Naive thymus-derived CD4-positive, alpha-beta T cell (primary cell): Measurements from ENCODE around the gene SLC9A4. TPM values are rescaled to one million over a fixed set of nuclear protein-coding genes. Genes with fewer than 3 reads are reported as not detected.
"Not testable (repeated sequence)": the region's sequence is repeated elsewhere in the genome, so short reads cannot be mapped to it uniquely, and the experiment has no call there.

ENCODE experiments used
- ATAC-seq: fragments of 150-1000 bp; cut with Tn5 transposase; 2 replicates; pipeline ENCODE4 v1.10.0; 2021; ENCODE audit warnings: mild to moderate bottlenecking, moderate library complexity
- CTCF ChIA-PET: fragments of 350-600 bp; sonication (Branson Sonifier 250); formaldehyde crosslinking; loops from one replicate; lab custom pipeline; 2021; ENCODE audit warnings: antibody characterized with exemption; lab: Charles Lee
- POLR2A ChIA-PET: fragments of 350-600 bp; sonication (Branson Sonifier 250); formaldehyde crosslinking; loops from one replicate; lab custom pipeline; 2021; ENCODE audit warnings: antibody characterized with exemption, inconsistent platforms; lab: Charles Lee
- DNase-seq, 9 donors: peaks; one replicate each; pipeline versions ENCODE4 v3.0.0 to v3.0.0-alpha.2; 2020 to 2022; ENCODE audit warnings: mixed read lengths in 1 of 9
- H3K27ac ChIP-seq: one replicate; pipeline ENCODE4 v1.7.0; 2013; ENCODE audit warnings: mild to moderate bottlenecking, low read depth, low read length, moderate library complexity
- H3K27me3 ChIP-seq, 2 donors: one replicate each; pipeline ENCODE4 v1.7.0; 2013; ENCODE audit warnings: low read length in 2 of 2, mild to moderate bottlenecking in 2 of 2, moderate library complexity in 2 of 2; ENCODE audit not compliant: control insufficient read depth in 2 of 2, insufficient read depth in 2 of 2
- H3K36me3 ChIP-seq, 3 experiments: 1 replicate in 2 of 3; 2 replicates in 1 of 3; pipeline ENCODE4 v1.7.0; 2013; ENCODE audit warnings: low read length in 3 of 3, mild to moderate bottlenecking in 3 of 3, moderate library complexity in 1 of 3; ENCODE audit not compliant: insufficient read depth in 3 of 3, control insufficient read depth in 2 of 3
- H3K4me1 ChIP-seq, 2 donors: one replicate each; pipeline ENCODE4 v1.7.0; 2013; ENCODE audit warnings: low read length in 2 of 2, mild to moderate bottlenecking in 2 of 2, moderate library complexity in 1 of 2; ENCODE audit not compliant: control insufficient read depth in 2 of 2, insufficient read depth in 2 of 2
- H3K4me3 ChIP-seq: 2 replicates; pipeline ENCODE4 v1.7.0; 2013; ENCODE audit warnings: mild to moderate bottlenecking, low read length
- H3K9me3 ChIP-seq, 3 experiments: 1 replicate in 2 of 3; 2 replicates in 1 of 3; pipeline ENCODE4 v1.7.0; 2013; ENCODE audit warnings: low read length in 3 of 3; ENCODE audit not compliant: control insufficient read depth in 2 of 3
- H3K27ac Mint-ChIP-seq, 9 donors: one replicate each; pipeline ENCODE4 v1.8.0; 2020 to 2022; ENCODE audit warnings: mixed read lengths in 9 of 9, mild to moderate bottlenecking in 8 of 9, moderate library complexity in 5 of 9, inconsistent platforms in 2 of 9
- H3K27me3 Mint-ChIP-seq, 5 donors: one replicate each; pipeline ENCODE4 v1.8.0; 2021 to 2022; ENCODE audit warnings: mixed read lengths in 5 of 5, mild to moderate bottlenecking in 1 of 5
- H3K36me3 Mint-ChIP-seq, 5 donors: one replicate each; pipeline ENCODE4 v1.8.0; 2020 to 2022; ENCODE audit warnings: mixed read lengths in 5 of 5, mild to moderate bottlenecking in 3 of 5, inconsistent platforms in 1 of 5
- H3K4me1 Mint-ChIP-seq, 7 donors: one replicate each; pipeline ENCODE4 v1.8.0; 2020 to 2022; ENCODE audit warnings: mixed read lengths in 7 of 7, mild to moderate bottlenecking in 3 of 7, inconsistent platforms in 1 of 7
- H3K4me3 Mint-ChIP-seq, 10 donors: one replicate each; pipeline ENCODE4 v1.8.0; 2020 to 2022; ENCODE audit warnings: mild to moderate bottlenecking in 10 of 10, mixed read lengths in 10 of 10, moderate library complexity in 6 of 10, inconsistent platforms in 2 of 10
- H3K9me3 Mint-ChIP-seq, 11 donors: one replicate each; pipeline ENCODE4 v1.8.0; 2020 to 2022; ENCODE audit warnings: mixed read lengths in 11 of 11, mild to moderate bottlenecking in 4 of 11, inconsistent platforms in 1 of 11, moderate library complexity in 1 of 11
- intact Hi-C, 2 donors: fragments of 100-400 bp; cut with micrococcal nuclease; formaldehyde crosslinking; loops; one replicate each; pipeline ENCODE4 v1.15.1; 2023
- polyA plus RNA-seq, 2 donors: library from polyadenylated mRNA; unstranded; fragments of 300-500 nt; fragmentation: Illumina TruSeq; gene quantifications; one replicate each; pipeline ENCODE4 v1.2.3, GENCODE V29; 2021
- total RNA-seq, 6 experiments: library from RNA in 5 of 6; stranded (reverse) in 5 of 6; gene quantifications; 1 replicate in 5 of 6; 2 replicates in 1 of 6; pipeline ENCODE4 v1.2.3 and lab custom pipeline; 2021 to 2026

Gene SLC9A4
- total and polyA plus RNA-seq, 7 experiments from 2014 or later = 0.05 to 0.15 (median 0.08) TPM; not detected in 2

- Histone ChIP-seq H3K27ac (no peak overlapping the region), H3K4me1 (no peaks in the 10 kb centered on the region), H3K9me3 (no peaks in the 10 kb centered on the region), H3K36me3 (no peaks in the 10 kb centered on the region), H3K4me3 (no peak overlapping the region), H3K27me3 (no peaks in the 10 kb centered on the region)
- DNase-seq (no peak), ATAC-seq (no peak)
- Mint-ChIP-seq H3K27me3 (peaks cover 0 to 3% (median 0%) of the 10 kb centered on the region in 5 donors), H3K9me3 (no peaks in the 10 kb centered on the region), H3K27ac (no peak overlapping the region), H3K4me3 (no peak overlapping the region), H3K4me1 (no peaks in the 10 kb centered on the region), H3K36me3 (no peaks in the 10 kb centered on the region)
- ChIA-PET CTCF (no interaction called here), POLR2A (no interaction called here)
- intact Hi-C loops = no loop called here
These were observed 85.4 kb downstream of the SLC9A4 start for GRCh38 chr2:102558463-102558862.

GRCh38 chr2:102562542-102562941 is 89.5 kb downstream of the SLC9A4 start:
- CTCF ChIA-PET, POLR2A ChIA-PET, H3K4me1 ChIP-seq, DNase-seq, H3K27me3 Mint-ChIP-seq, H3K36me3 Mint-ChIP-seq, H3K27ac Mint-ChIP-seq, H3K4me1 Mint-ChIP-seq, H3K27ac ChIP-seq, intact Hi-C loops, H3K9me3 ChIP-seq, H3K36me3 ChIP-seq, ATAC-seq, H3K27me3 ChIP-seq, H3K4me3 ChIP-seq, H3K4me3 Mint-ChIP-seq: not testable (repeated sequence)
- H3K9me3 Mint-ChIP-seq = peaks cover 0 to 16% (median 2%) of the 10 kb centered on the region in 11 donors

GRCh38 chr2:102575888-102576287 is 102.9 kb downstream of the SLC9A4 start:
- Histone ChIP-seq H3K36me3 (no peaks in the 10 kb centered on the region), H3K4me1 (no peaks in the 10 kb centered on the region), H3K9me3 (no peaks in the 10 kb centered on the region), H3K27me3 (no peaks in the 10 kb centered on the region), H3K27ac (no peak overlapping the region), H3K4me3 (no peak overlapping the region)
- Mint-ChIP-seq H3K27ac (no peak overlapping the region), H3K4me3 (no peak overlapping the region), H3K9me3 (peaks cover 2 to 68% (median 25%) of the 10 kb centered on the region in 11 donors), H3K27me3 (peaks cover 15 to 42% (median 28%) of the 10 kb centered on the region in 5 donors), H3K4me1 (no peaks in the 10 kb centered on the region), H3K36me3 (peaks cover 0 to 6% (median 0%) of the 10 kb centered on the region in 5 donors)
- POLR2A ChIA-PET = no interaction called here
- ATAC-seq = no peak
- DNase-seq = no peak
- intact Hi-C loops = no loop called here
- CTCF ChIA-PET = no interaction called here

GRCh38 chr2:102578376-102578775 is 105.3 kb downstream of the SLC9A4 start:
- no peak for DNase-seq
- Histone ChIP-seq H3K27me3 (no peaks in the 10 kb centered on the region), H3K27ac (no peak overlapping the region), H3K36me3 (no peaks in the 10 kb centered on the region), H3K4me1 (no peaks in the 10 kb centered on the region), H3K9me3 (no peaks in the 10 kb centered on the region), H3K4me3 (no peak overlapping the region)
- no peak overlapping the region for H3K4me3 Mint-ChIP-seq
- intact Hi-C loops = no loop called here
- peaks cover 15 to 44% (median 24%) of the 10 kb centered on the region in 5 donors for H3K27me3 Mint-ChIP-seq
- ATAC-seq = no peak
- H3K36me3 Mint-ChIP-seq = peaks cover 0 to 6% (median 0%) of the 10 kb centered on the region in 5 donors
- ChIA-PET CTCF (no interaction called here), POLR2A (no interaction called here)
- H3K4me1 Mint-ChIP-seq = peaks cover 1 to 15% (median 7%) of the 10 kb centered on the region in 7 donors
- H3K27ac Mint-ChIP-seq = no peak overlapping the region
- H3K9me3 Mint-ChIP-seq = peaks cover 3 to 60% (median 21%) of the 10 kb centered on the region in 11 donors

GRCh38 chr2:102581911-102582310 is 108.9 kb downstream of the SLC9A4 start:
- no peak overlapping the region for H3K27ac ChIP-seq
- Mint-ChIP-seq H3K36me3 (peaks cover 0 to 4% (median 0%) of the 10 kb centered on the region in 5 donors), H3K9me3 (peaks cover 0 to 34% (median 10%) of the 10 kb centered on the region in 11 donors), H3K27me3 (peaks cover 6 to 26% (median 16%) of the 10 kb centered on the region in 5 donors), H3K27ac (no peak overlapping the region), H3K4me1 (peaks cover 1 to 17% (median 7%) of the 10 kb centered on the region in 7 donors), H3K4me3 (peak overlapping the region in 6 of 10 donors; percentile 22 to 69 (median 54))
- ATAC-seq (no peak), DNase-seq (no peak)
- ChIA-PET CTCF (interaction anchor here (0.6 kb wide), 1 partner anchor 9 kb away, joined by 6 read pairs; no protein-coding TSS in a partner anchor), POLR2A (no interaction called here)
- H3K27me3 ChIP-seq = no peaks in the 10 kb centered on the region
- H3K4me1 ChIP-seq = no peaks in the 10 kb centered on the region
- intact Hi-C loops = no loop called here
- no peaks in the 10 kb centered on the region for H3K9me3 ChIP-seq
- H3K36me3 ChIP-seq = no peaks in the 10 kb centered on the region
- H3K4me3 ChIP-seq = no peak overlapping the region

- CTCF ChIA-PET = no interaction called here
These were observed 109.8 kb downstream of the SLC9A4 start for GRCh38 chr2:102582845-102583244.

More at GRCh38 chr2:102582845-102583244, 109.8 kb downstream of the SLC9A4 start:
- Histone ChIP-seq H3K4me1 (no peaks in the 10 kb centered on the region), H3K9me3 (no peaks in the 10 kb centered on the region), H3K36me3 (no peaks in the 10 kb centered on the region), H3K27ac (no peak overlapping the region), H3K27me3 (no peaks in the 10 kb centered on the region), H3K4me3 (no peak overlapping the region)
- Mint-ChIP-seq H3K9me3 (peaks cover 0 to 25% (median 10%) of the 10 kb centered on the region in 11 donors), H3K27me3 (peaks cover 6 to 21% (median 14%) of the 10 kb centered on the region in 5 donors), H3K27ac (no peak overlapping the region), H3K4me3 (no peak overlapping the region), H3K4me1 (peaks cover 1 to 17% (median 7%) of the 10 kb centered on the region in 7 donors), H3K36me3 (peaks cover 0 to 4% (median 0%) of the 10 kb centered on the region in 5 donors)
- intact Hi-C loops = no loop called here
- no peak for ATAC-seq
- POLR2A ChIA-PET = no interaction called here
- DNase-seq = no peak
